Right renal pelvis (tissue), 4 donors: ENCODE results near the gene APOBEC4. TPM values are rescaled to one million over a fixed set of nuclear protein-coding genes. Genes with fewer than 3 reads are reported as not detected.
"Not testable (repeated sequence)": the region's sequence is repeated elsewhere in the genome, so short reads cannot be mapped to it uniquely, and the experiment has no call there.

Experiments used
- DNase-seq, 4 donors: peaks; one replicate each; pipeline ENCODE4 v3.0.0-alpha.2; 2013; ENCODE audit warnings: low read depth in 4 of 4, low spot score in 3 of 4, missing footprints in 1 of 4
- polyA plus RNA-seq, 4 donors: library from polyadenylated mRNA; unstranded; fragments of 120-200 nt; gene quantifications; one replicate each; pipeline ENCODE4 v1.2.1, GENCODE V29; 2013; ENCODE audit not compliant: insufficient read length in 4 of 4

APOBEC4 gene
- not detected for polyA plus RNA-seq

DNA sequence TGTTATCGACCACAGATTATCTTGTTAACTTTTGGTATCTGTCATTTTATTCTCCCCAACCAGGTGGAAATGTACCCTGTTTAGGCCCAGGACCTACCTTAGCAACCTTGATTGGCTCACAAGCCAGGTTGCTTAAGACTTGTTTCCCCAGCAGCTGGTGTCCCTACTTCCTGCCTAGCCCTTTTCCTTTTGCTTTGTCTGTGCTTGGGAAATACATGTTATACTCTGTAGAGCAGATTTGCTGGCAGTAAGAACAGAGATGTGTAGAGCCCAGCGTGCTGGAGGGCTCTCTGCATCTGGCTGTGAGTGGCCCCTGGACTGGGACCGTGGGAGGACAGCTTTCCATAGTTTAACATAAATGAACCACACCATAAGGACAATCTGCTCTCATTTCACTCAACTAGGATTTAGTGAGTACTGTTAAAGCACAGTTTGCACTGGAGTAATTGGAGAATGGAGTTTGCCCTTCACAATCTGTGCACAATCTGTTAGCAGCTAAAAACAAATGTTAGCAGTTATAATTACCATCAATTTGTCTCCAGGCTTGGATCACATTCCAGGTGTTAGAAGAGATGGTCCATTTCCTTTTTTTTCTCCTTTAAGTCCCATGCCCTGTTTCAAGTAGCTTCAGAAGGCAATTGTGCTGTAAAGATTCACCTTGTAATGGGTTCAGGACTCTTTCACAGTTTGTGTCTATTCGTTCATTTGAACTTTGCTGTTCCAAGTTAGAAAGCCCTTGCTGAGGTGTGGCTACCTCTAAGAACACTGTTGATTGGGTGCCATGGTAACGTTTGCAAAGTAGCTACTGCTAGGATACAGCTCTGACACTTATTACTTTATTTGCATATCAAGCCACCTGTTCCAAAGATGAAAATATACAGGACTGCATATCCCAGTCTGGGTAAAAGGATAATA, at the start of gene APOBEC4:
APOBEC4 (minus strand) TSS at position 770 of the 915 bp plus-strand sequence. CDS start 4,535 bp downstream, outside the sequence.
- DNase-seq: no peak

DNA sequence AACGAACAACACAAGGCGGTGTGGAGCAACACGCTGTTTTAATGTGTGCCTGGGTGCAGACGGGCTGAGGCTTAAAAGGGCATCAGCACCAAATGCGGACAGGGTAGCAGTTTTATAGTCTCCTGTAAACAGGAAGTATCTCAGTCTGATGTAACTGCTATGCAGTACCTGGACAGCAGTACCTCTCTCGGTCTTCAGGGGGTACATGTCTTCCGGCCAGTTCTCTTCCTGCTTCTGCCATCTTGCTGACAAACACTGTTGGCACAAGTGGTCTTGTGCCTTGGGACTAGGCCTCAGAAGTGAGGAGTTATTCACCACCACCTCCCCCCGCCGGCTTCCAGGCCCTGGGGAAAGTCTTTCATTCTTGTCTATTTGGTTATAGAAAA, 49.7 kb upstream of the APOBEC4 start:
- DNase-seq: no peak

DNA sequence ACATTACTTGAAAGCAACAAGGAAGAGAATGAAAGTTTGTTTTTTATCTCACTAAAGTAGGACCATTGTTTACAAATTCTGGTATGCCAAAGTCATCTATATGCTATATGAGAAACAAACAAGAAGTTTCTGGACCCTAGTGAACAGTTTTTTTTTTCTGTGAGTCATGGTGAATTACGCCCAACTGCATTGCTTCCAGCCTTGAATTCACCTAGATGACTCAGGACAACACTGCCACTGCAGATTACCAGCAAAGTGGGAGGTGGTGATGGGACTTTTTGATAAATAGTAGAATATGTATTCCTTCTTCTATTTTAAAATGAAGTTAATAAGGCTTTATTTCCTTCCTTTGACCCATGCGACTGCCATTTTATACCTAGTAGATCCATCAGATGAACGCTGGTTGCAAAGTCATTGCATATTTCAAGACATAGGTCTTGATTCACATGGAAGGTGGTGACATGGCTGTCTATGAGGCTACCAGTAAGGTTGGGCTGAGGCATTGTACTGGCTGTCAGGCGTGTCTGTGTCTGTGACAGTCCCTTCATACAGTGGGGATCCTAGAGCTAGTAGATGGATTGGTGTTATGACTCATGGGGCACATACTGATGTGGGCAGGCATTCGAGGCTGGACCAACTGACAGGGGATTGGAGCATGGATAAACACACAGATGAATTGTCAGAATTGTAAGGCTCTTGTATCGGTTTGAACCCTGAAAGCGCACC, 49.1 kb upstream of the APOBEC4 start:
- DNase-seq: no peak

DNA sequence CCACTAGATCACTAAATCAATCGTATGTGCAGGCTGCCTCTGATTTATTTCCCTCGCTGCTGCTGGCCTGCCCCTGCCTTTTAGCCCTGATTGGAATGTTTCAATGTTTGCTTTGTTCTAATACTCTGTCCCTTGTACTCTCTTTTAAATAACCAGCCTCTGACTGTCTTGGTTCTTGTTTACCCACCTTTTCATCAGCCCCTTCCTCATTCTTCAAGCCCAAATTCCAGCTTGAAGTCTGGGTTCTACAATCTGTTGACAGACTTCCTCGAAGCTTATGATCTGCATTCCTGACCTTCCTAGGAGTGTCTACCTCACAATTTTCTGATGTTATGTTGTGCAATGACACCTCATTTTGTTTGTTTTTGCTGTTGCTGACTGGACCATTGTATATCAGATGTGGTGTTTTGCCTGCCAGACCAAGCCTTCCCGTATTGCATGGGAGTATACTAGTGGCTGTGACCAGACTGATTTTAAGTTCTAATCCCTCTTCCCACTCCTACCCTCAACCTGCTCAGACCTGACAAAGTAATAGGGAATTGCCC, 46.6 kb upstream of the APOBEC4 start:
- no peak for DNase-seq

- DNase-seq: no peak
These were observed 44.9 kb upstream of the APOBEC4 start for GRCh38 chr1:183697814-183698590.

GRCh38 chr1:183696981-183697380, 43.9 kb upstream of the APOBEC4 start:
- DNase-seq: no peak

- DNase-seq: no peak
These were observed 41.6 kb upstream of the APOBEC4 start for GRCh38 chr1:183694755-183695154.

DNA sequence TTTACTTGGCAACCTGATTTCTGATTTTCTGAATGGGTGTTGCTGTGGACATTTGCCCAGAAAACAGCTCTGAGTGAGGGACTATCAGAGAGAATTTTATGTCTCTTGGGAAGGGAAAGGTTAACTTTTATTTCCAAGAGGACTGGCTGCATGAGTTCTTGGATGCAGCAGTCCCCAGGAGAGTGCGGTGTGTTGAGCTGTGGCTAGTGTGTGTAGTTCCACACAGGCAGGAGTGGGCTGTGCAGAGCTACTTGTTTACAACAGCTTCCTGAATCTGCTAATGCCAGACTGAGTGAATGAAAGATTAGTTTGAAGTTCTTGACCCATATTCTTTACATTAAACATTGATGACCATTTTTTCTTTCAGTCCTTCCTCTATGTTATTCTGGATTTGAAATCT, 41.0 kb upstream of the APOBEC4 start:
- DNase-seq: no peak

DNA sequence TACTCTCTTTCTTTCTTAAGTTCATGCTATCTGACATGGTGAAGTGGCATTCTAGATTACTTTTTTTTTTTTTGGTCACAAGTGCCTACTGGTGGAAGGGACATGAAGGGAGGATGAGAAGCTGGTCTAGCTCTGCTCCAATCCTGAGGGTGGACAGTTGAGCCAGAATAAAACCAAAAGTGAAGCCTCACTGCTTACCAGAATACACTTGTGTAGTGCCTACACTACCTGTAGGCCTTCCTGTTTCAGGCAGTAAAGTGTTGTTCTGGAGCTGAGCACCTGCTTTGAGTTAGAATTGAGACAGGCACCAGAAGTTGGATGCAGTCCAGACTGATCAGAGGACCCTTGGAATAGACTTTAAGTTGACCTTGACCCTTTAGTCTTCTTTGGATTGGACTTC, 40.4 kb upstream of the APOBEC4 start:
- no peak for DNase-seq

DNA sequence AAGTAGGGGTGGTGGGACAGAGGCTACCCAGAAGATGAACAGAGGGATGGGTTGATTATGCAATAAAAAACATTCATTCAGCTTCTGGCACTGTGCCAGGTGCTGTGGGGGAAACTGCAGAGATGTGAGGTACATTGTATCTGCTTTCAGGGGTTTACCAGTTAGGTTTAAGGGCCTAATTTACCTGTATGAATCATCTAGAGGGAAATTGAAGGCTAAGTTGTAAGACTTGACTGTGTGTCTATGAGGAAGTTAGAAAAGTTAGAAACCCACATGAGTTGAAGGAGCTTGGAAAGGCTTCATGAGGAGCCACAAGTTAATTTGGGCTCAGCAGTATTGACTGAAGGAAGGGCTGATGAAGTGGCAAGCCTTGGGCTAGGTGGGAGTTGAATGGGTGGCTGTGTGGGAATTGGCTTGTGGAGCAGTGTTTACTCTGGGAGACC, 36.7 kb upstream of the APOBEC4 start:
- DNase-seq: no peak

DNA sequence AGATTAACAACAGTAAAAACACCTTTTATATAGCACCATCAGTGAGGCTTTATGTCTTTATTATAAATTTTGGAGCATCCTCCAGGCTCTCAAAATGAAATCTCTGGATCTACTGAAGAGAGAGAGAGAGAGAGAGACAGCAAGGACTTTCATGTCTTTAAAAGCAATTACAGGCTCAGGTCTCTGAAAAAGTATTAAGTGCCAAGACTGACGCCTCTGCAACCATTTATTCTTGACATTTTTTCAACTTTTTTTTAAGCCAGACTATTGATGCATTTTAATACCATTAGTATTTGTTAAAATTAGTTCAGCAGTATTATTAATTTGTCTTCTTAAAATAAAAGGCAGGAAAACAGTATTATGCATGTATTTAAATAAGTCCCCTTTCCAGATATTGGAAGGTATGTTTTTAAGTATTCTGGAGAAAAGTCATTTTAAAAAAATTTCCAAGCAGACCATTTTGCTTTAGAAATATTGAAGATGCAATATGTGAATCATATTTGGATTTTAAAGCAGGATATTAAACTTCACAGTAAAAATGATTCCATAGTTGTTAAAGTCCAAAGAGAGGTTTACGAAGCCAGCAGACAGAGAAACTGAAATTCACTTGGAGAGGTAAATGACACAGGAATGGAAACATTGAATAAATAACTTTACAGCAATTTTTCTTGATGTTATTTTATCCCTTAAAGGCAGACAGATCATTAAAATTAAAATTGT, 35.4 kb upstream of the APOBEC4 start:
- DNase-seq: no peak

- DNase-seq: no peak
These were observed 34.6 kb upstream of the APOBEC4 start for GRCh38 chr1:183687546-183688304.

DNA sequence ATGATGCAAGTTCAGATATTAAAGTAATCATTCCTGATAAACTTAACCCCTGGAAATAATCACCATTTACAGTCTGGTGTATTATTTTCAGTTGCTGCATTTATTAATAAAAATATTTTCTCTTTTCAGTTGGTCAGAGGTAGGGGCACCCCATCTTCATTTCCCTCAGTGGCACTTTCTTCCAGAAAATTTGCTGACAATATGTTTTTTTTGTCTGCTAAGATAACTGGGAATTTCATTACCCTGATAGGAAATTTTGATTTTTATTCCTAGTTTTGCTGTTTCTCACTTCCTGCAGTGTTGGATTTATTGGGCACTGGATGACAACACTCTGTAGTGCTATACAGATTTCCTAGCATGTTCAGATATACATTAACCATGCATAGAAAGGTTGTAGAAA, 33.1 kb upstream of the APOBEC4 start:
- DNase-seq: no peak

DNA sequence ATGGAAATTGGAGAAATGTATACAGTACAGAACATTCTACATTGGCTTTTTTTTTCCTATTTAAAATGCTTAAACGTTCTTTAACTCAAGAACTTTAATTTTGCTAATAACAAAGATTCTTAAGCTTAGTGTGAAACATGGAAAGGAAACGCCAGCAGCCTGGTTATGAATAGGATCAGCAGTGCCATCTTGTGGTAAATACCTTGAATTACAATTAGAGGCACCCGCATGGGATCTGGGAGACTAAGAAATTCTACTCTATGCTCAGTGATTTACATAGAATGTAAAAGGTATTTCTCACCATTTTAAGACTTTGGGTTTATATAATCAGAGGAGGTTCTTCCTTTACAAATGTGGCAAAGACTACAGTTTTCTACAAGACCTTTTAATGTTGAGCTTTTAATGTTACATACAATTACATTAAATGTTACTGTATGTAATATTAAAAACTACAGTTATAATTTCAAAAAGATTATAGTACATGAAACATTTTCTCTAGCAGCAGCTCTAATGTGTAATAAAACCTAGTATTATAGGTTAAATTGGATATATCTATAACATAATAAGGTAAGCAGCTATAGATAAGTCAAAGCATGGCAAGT, 32.1 kb upstream of the APOBEC4 start:
- DNase-seq: no peak

- DNase-seq: not testable (repeated sequence)
These were observed 26.2 kb upstream of the APOBEC4 start for GRCh38 chr1:183679363-183679762.

GRCh38 chr1:183678819-183679218, 25.7 kb upstream of the APOBEC4 start:
- DNase-seq: no peak

DNA sequence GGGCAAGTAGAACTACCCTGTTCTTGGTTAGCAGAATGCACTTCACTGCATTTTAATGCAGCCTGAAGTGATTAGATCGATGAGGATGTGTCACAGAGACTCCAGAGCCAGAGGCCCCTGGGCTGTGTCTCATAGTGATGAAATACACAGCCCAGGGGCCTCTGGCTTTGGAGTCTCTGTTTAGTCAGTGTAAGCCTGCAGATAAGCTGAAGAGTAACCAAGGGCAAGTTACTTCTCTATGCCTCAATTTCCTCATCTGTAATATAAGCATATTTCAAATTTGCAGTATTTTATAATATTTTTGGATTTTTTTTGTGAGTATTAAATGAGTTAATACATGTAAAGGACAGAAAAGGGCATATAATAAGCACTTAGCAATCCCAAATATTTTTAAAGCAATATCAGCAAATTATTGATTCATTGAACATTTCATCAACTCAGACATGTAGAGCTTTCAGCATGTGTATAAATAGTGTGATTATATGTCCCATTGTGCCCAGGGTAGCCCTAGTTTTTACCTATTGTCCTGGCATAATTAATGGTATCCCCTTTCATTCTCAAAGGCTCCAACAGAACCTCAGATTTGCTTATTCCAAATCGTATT, 23.6 kb upstream of the APOBEC4 start:
- DNase-seq: no peak

DNA sequence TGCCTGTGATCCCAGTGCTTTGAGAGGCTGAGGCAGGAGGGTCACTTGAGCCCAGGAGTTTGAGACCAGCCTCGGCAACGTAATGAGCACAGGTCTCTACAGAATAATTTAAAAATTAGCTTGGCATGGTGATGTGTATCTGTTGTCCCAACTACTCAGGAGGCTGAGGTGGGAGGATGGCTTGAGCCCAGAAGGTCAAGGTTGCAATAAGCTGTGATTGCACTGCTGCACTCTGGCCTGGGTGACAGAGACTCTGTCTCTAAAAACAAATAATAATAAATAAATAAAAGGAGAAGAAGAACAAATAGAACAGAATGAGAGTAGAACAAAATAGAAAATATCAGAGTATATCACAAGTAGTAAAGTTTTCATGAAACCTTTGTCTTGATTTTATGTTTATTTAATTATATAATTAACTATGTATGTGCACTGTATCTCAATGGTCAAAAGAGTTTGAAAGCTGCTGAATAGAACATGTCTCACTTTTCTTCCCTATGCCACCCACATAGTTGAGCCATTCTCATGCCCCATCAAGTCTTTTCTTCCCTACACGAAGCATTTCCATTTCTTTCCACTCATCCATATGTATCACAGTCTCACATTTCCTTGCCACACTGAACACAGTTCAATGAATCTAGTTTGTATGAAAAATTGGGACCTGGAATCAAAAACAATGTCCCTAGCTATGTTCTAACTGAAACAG, 22.9 kb upstream of the APOBEC4 start:
- DNase-seq: no peak
